Astrocyte of the spinal cord (primary cell): ENCODE measurements around the gene PLA2G2D.

ENCODE experiments used
- DNase-seq: peaks from one replicate; pipeline ENCODE4 v3.0.0; 2011; ENCODE audit warnings: low read depth, low spot score
- H3K4me3 ChIP-seq: 2 replicates; pipeline ENCODE4 v1.5.1; 2011; ENCODE audit warnings: low read depth, mild to moderate bottlenecking, low read length, moderate library complexity
- CTCF ChIP-seq: IDR thresholded peaks from 2 replicates; pipeline ENCODE4 v1.5.1; 2012; ENCODE audit warnings: low read depth, mild to moderate bottlenecking, low read length, inconsistent platforms
- in situ Hi-C: cut with HindIII; loops from 2 replicates; pipeline ENCODE4 v1.10.0; 2017; ENCODE audit warnings: low sequenced_read_pairs

Gene PLA2G2D

DNA sequence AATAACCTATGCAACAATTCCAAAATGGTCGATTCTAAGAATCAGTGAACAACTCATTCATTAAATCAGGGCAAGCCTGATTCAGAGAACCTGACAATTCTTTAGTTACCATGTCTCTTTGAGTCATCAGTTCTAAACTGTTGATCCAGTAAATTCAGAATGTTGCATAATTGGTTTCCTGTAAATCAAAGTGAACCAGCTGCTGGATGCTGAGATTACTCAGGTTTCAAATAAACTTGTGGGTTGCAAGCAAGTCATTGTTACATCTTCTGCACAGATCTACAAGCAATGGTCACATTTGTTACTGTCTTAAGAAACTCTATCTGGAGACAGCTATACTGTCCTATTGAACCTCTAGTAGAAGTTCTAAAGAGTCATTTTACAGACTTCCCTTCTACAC lies 16.5 kb downstream of the PLA2G2D start:
- no peak for TF ChIP-seq CTCF
- DNase-seq, result peak; percentile 33
- in situ Hi-C loops, result no loop called here
- H3K4me3 ChIP-seq, result no peak overlapping the region

DNA sequence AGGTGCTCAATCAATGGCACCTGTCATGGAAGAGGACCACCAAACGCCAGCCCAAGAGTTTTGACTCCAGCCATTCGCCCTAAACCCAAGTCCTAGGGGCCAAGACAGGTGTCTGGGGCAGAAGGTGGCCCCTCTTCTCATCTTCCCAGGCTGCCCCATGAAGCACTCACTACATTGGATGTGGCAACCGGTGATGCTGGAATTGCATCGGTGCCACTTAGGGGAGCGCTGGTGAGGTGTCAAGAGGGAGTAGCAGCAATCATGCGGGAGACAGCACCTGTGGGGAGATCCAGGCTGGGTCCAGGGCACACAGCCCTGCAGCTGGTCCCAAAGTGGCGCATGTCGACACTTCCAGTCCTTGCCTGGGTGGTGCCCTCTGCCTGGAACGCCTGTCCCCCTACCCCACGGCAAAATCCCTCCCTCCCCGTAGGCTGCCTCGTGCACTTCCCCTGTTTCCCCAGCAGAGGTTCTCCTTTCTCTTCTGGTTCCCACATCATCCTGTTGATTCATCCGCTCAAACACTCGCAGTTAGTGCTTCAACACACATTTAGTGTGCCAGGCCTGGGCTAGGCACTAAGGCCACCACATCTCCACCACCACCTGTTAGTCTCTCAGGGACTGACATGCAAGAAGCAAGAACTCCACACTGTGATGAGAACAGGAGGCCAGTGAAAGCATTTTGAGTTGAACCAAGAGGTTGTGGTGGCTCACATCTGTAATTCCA lies 18.5 kb downstream of the PLA2G2D start:
- peak; percentile 84 for TF ChIP-seq CTCF
- in situ Hi-C loops, result no loop called here
- DNase-seq, result peak; percentile 46
- no peak overlapping the region for H3K4me3 ChIP-seq

- no peak overlapping the region for H3K4me3 ChIP-seq
- no peak for DNase-seq
- in situ Hi-C loops, result no loop called here
- no peak for TF ChIP-seq CTCF
These were observed 19.8 kb downstream of the PLA2G2D start for GRCh38 chr1:20099533-20099932.

DNA sequence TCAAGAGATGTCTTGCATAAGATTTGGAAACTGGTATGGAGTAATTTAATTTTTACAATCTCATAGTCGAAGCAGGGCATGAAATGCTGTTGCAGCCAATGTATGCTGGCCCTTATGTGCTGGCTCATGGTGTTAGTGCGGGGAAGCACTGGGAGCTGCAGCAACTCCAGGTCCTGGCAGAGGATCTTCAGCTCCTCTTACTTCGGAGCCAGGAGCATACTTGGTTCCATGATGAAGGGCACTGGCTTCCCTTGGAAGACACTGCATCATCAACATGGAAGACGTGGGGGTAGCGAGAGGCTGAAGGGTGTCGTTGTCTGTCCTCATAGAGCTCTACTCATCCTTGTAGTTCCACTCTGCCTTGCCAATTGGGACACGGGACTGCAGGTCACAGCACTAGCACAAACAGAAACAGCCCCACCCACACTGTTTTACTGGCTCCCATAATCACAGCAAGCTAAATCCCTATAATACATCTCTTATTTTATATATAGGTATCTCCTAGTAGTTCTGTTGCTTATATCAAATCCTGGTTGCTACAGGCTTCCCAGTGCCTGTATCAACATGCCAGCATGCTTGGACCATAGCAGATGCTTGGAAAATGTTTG lies 22.4 kb downstream of the PLA2G2D start:
- TF ChIP-seq CTCF, result no peak
- DNase-seq, result no peak
- in situ Hi-C loops, result no loop called here

DNA sequence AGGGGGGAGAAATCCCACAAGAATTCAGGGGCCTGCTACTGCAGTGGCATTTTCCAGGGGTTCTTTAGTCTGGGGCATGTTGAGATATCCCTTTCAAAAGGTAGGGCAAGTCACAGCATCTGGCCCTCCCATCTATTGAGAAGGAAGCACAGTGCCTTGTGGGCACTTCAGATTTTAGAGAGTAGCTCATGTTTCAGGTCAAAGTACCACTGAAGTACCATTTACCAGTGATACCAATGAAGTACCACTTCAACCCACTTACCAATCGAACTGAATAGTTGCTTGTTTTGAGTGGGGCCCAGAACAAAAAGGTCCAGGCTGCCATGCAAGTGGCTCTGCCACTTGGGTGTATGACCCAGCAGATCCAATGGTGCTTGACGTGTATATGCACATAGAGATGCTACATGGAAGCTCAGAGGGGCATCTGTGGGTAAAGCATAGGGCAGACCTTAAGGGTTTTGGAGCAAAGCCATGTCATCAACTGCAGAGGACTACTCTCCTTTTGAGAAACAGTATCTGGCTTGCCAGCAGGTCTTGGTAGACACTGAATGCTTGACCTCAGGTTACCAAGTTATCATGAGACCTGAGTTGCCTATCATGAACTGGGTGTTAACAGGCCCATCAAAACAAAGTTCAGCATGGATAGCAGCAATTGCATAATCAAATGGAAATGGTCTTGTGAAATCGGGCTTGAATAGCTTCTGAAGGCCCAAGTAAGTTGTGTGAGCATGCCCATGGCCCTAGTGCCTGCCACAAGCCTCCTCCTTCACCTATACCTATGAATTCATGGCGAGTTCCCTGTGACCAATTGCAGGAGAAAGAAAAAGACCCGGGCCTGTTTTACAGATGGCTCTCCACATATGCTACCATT lies 23.5 kb downstream of the PLA2G2D start:
- no peak overlapping the region for H3K4me3 ChIP-seq
- in situ Hi-C loops, result no loop called here
- no peak for TF ChIP-seq CTCF
- no peak for DNase-seq

More for the DNA sequence above, 22.4 kb downstream of the PLA2G2D start:
- no peak overlapping the region for H3K4me3 ChIP-seq

DNA sequence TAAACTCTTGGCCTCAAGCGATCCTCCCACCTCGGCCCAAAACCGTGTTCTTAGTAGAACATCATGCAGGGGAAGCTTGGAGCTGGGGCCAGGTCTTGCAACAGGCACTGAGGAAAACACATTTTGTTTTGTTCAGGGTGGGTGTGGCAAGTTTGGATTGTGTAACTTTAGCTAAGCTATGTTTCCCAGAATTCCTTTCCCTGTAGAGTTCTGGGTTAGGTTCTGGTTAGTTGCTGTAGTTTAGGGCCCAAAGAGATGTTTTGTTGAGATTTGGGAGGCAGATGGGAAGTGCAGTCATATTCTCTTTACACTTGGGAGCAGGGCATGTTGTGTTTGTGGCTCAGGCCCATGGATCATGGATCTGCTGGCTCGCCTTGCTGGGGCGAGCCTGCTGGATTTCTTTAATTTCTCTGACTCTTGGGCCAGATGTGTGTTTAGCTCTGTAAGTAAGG lies 25.4 kb downstream of the PLA2G2D start:
- no peak for TF ChIP-seq CTCF
- in situ Hi-C loops, result no loop called here
- H3K4me3 ChIP-seq, result no peak overlapping the region
- no peak for DNase-seq
